Measurements from ENCODE around the gene ZNF655.

Gene ZNF655

GRCh38 chr7:99607548-99607947 lies 49.1 kb downstream of the ZNF655 start:
- DNase-seq = no peak

- no peak for DNase-seq
Measured at GRCh38 chr7:99614495-99614894, 56.1 kb downstream of the ZNF655 start.

- DNase-seq = no peak
Measured at GRCh38 chr7:99615989-99616358, 57.5 kb downstream of the ZNF655 start.

GRCh38 chr7:99616359-99617191 lies 58.1 kb downstream of the ZNF655 start, which contains the start of gene ZSCAN25:
Gene ZSCAN25 (plus strand): TSS chr7:99616946. CDS start chr7:99619607, 2,661 bp downstream.
- DNase-seq = peak; percentile 82

- DNase-seq = no peak
Measured at GRCh38 chr7:99617192-99617781, 58.8 kb downstream of the ZNF655 start.

GRCh38 chr7:99618726-99619125 lies 60.3 kb downstream of the ZNF655 start:
- DNase-seq = no peak

- no peak for DNase-seq
Measured at GRCh38 chr7:99619571-99620130, 61.2 kb downstream of the ZNF655 start.

- DNase-seq = no peak
Measured at GRCh38 chr7:99621271-99621670, 62.8 kb downstream of the ZNF655 start.

- DNase-seq = no peak
Measured at GRCh38 chr7:99622596-99622995, 64.2 kb downstream of the ZNF655 start.

GRCh38 chr7:99623091-99623693 lies 64.8 kb downstream of the ZNF655 start:
- DNase-seq = no peak

GRCh38 chr7:99623702-99624447 lies 65.4 kb downstream of the ZNF655 start:
- no peak for DNase-seq

- DNase-seq = no peak
Measured at GRCh38 chr7:99624484-99624883, 66.0 kb downstream of the ZNF655 start.

- no peak for DNase-seq
Measured at GRCh38 chr7:99625321-99625720, 66.9 kb downstream of the ZNF655 start.

- no peak for DNase-seq
Measured at GRCh38 chr7:99625961-99626360, 67.5 kb downstream of the ZNF655 start.

All from NCI-H748 treated with DMSO at 0.1 percent for 48 hours (cell line).